Activated naive CD4-positive, alpha-beta T cell treated with anti-CD3 and anti-CD28 coated beads for 36 hours (primary cell): ENCODE measurements around the gene ZSCAN2. TPM values are rescaled to one million over a fixed set of nuclear protein-coding genes. Genes with fewer than 3 reads are reported as not detected.

Source experiments
- CTCF ChIA-PET: fragments of 350-600 bp; sonication (Branson Sonifier 250); formaldehyde crosslinking; loops from one replicate; lab custom pipeline; 2021; ENCODE audit warnings: antibody characterized with exemption; lab: Charles Lee
- DNase-seq: peaks from one replicate; pipeline ENCODE4 v3.0.0-alpha.2; 2020
- H3K27ac Mint-ChIP-seq: one replicate; pipeline ENCODE4 v1.8.0; 2021; ENCODE audit warnings: mild to moderate bottlenecking, mixed read lengths
- H3K27me3 Mint-ChIP-seq: one replicate; pipeline ENCODE4 v1.8.0; 2021; ENCODE audit warnings: low read depth, mixed read lengths
- H3K36me3 Mint-ChIP-seq: one replicate; pipeline ENCODE4 v1.8.0; 2021; ENCODE audit warnings: low read depth, mixed read lengths
- H3K4me1 Mint-ChIP-seq: one replicate; pipeline ENCODE4 v1.8.0; 2021; ENCODE audit warnings: low read depth, mixed read lengths
- H3K4me3 Mint-ChIP-seq: one replicate; pipeline ENCODE4 v1.8.0; 2021; ENCODE audit warnings: mild to moderate bottlenecking, moderate library complexity, mixed read lengths
- H3K9me3 Mint-ChIP-seq: one replicate; pipeline ENCODE4 v1.8.0; 2021; ENCODE audit warnings: mixed read lengths
- intact Hi-C: fragments of 100-400 bp; cut with micrococcal nuclease; formaldehyde crosslinking; loops from one replicate; pipeline ENCODE4 v1.15.1; 2023
- total RNA-seq, 2 experiments: library from RNA; stranded (reverse); gene quantifications; one replicate each; pipeline ENCODE4 v1.2.3, GENCODE V29; 2021

Gene ZSCAN2
- total RNA-seq, 2 experiments from 2014 or later, result 5.3 to 5.6 TPM

DNA sequence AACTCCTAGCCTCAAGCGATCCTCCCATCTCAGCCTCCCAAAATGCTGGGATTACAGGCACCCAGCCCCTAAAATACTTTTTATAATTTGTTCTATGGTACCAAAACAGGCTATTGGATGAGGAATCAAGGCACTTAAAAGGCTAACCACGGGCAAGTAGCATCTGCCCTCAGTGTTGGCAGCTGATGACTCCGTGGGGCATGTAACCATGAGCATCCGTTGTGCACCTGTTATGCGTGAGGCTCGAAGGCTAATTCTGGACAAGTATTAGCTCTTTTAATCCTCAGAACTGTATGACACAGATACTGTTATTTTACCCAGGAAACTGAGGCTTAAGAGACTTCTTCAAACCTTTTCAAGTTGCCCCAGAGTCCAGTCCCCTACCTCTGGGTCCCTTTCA, 43.0 kb downstream of the ZSCAN2 start:
- CTCF ChIA-PET, result interaction anchor here (1.3 kb wide), 1 partner anchor 46 kb away, joined by 3 read pairs; no protein-coding TSS in a partner anchor
- intact Hi-C loops, result no loop called here
- DNase-seq, result no peak
- Mint-ChIP-seq H3K27ac (no peak overlapping the region), H3K4me3 (no peak overlapping the region), H3K4me1 (peaks cover 19% of the 10 kb centered on the region), H3K9me3 (no peaks in the 10 kb centered on the region), H3K36me3 (peaks cover 40% of the 10 kb centered on the region), H3K27me3 (no peaks in the 10 kb centered on the region)

DNA sequence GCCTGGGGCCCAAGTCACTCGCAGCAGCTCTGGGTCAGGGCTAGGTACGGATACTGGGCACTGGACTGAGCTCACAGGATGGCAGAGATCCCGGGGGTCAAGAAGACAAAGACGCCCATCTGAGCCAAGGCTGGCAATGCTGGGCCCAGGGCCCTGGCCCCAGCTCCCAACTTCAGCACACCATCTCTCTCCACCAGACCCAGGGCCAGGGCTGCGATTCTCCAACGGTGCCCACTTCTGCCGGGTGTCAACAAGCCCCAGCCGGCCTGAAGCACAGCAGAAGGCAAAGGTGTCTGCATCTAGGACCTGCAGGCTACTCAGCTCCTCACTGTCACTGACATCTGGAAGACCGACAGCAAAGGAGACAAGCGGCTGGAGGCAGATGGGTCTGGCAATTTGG, 44.7 kb downstream of the ZSCAN2 start:
- H3K4me1 Mint-ChIP-seq, result peaks cover 17% of the 10 kb centered on the region

DNA sequence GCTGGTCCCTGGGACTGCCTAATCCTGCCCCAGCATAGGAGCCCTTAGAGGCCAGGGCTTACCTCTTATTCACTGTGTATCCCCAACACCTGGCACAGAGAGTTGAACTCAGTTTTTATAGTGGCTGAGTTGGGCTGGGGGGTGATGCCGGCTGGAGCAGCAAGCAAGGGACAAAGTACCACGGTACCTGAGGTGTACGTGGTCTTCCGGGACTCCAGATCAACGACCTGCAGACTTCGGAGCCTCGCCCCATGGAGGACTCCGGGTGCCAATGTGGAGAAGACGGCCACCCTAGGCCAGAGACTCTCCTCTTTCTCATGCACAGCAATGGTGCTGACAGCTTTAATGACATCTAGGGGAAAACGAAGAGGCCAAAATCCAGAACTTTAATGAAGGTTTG, 45.2 kb downstream of the ZSCAN2 start:
- Mint-ChIP-seq H3K27me3 (no peaks in the 10 kb centered on the region), H3K36me3 (peaks cover 37% of the 10 kb centered on the region), H3K27ac (no peak overlapping the region), H3K9me3 (no peaks in the 10 kb centered on the region), H3K4me3 (no peak overlapping the region), H3K4me1 (peaks cover 13% of the 10 kb centered on the region)
- intact Hi-C loops, result no loop called here
- CTCF ChIA-PET, result interaction anchor here (0.7 kb wide), 1 partner anchor 11 kb away, joined by 3 read pairs; no protein-coding TSS in a partner anchor
- DNase-seq, result no peak

More for the DNA sequence above, 44.7 kb downstream of the ZSCAN2 start:
- no peak for DNase-seq
- H3K27ac Mint-ChIP-seq, result no peak overlapping the region
- intact Hi-C loops, result no loop called here
- CTCF ChIA-PET, result interaction anchor here (0.6 to 0.7 kb wide), 2 partner anchors 12 to 400 kb away, joined by 3 read pairs; no protein-coding TSS in a partner anchor
- no peaks in the 10 kb centered on the region for H3K27me3 Mint-ChIP-seq
- H3K36me3 Mint-ChIP-seq, result peaks cover 38% of the 10 kb centered on the region
- H3K4me3 Mint-ChIP-seq, result no peak overlapping the region
- H3K9me3 Mint-ChIP-seq, result no peaks in the 10 kb centered on the region

DNA sequence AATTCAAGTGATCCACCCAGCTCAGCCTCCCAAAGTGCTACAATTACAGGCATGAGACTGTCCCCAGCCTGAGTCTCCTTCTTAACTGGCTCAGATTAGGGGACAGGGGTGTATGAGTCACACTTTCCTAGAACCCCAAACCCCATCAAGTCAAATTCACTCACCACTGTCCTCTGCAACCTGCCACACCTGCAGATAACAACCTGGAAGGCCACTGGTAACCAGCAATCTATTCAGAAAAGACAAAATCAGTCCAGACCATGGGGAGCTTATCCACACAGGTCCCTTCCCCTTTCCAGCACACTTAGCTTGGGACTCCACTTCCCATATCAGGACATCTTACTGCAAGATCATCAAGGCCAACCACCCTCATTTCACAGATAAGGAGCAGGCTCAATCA, 46.9 kb downstream of the ZSCAN2 start:
- DNase-seq, result no peak
- H3K9me3 Mint-ChIP-seq, result no peaks in the 10 kb centered on the region
- intact Hi-C loops, result no loop called here
- H3K27me3 Mint-ChIP-seq, result no peaks in the 10 kb centered on the region
- peaks cover 19% of the 10 kb centered on the region for H3K4me1 Mint-ChIP-seq
- H3K4me3 Mint-ChIP-seq, result no peak overlapping the region
- peak overlapping the region; percentile 33 for H3K27ac Mint-ChIP-seq
- CTCF ChIA-PET, result interaction anchor here (1.0 to 2.3 kb wide), 2 partner anchors 17 to 48 kb away, joined by 3 to 6 read pairs; no protein-coding TSS in a partner anchor
- peaks cover 39% of the 10 kb centered on the region for H3K36me3 Mint-ChIP-seq

DNA sequence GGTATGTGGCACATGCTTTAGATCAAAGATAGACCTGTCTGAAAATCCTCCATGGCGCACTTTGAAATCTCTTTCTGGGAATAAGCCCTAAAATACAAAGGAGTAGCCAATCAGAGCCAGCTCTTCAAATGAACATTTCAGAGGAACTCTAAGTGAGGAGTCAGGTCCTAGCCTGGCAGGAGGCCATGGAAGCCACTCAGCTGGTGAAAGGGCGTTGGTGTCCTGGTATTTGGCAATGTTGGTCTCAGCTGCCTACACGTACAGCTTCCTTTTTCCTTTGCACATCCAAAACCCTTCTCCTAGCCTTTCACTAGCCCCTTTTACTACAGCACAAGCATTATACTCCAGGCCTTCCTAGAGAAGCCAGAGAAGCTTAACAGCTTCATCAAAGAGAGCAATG, 47.7 kb downstream of the ZSCAN2 start:
- CTCF ChIA-PET, result interaction anchor here (0.6 to 2.3 kb wide), 4 partner anchors 16 to 198 kb away, joined by 3 to 6 read pairs (median 3); no protein-coding TSS in a partner anchor
- no peaks in the 10 kb centered on the region for H3K27me3 Mint-ChIP-seq
- no peak for DNase-seq
- H3K4me1 Mint-ChIP-seq, result peaks cover 27% of the 10 kb centered on the region
- intact Hi-C loops, result no loop called here
- H3K27ac Mint-ChIP-seq, result peak overlapping the region; percentile 33
- H3K9me3 Mint-ChIP-seq, result no peaks in the 10 kb centered on the region
- H3K36me3 Mint-ChIP-seq, result peaks cover 34% of the 10 kb centered on the region
- no peak overlapping the region for H3K4me3 Mint-ChIP-seq

DNA sequence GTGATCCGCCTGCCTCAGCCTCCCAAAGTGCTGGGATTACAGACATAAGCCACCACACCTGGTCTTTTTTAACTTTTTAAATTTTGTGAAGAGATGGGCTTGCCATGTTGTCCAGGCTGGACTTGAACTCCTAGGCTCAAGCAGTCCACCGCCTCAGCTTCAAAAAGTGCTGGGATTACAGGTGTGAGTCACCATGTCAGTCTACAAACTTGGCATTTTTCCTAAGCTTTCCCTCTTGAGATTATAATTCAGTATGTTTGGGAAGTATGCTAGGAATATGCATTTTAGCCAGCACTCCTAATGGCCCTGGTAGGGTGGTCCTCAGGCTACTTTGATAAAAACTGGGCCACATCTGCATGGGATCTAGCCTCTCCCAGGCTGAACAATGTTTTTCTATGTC, 48.9 kb downstream of the ZSCAN2 start:
- CTCF ChIA-PET, result interaction anchor here (0.6 to 2.3 kb wide), 2 partner anchors 50 to 1512 kb away, joined by 4 to 6 read pairs; no protein-coding TSS in a partner anchor
- H3K27ac Mint-ChIP-seq, result no peak overlapping the region
- H3K9me3 Mint-ChIP-seq, result no peaks in the 10 kb centered on the region
- H3K27me3 Mint-ChIP-seq, result no peaks in the 10 kb centered on the region
- peaks cover 27% of the 10 kb centered on the region for H3K4me1 Mint-ChIP-seq
- intact Hi-C loops, result loop anchor here (10.0 kb wide), 1 partner anchor 755 kb away; no protein-coding TSS in a partner anchor
- H3K36me3 Mint-ChIP-seq, result peaks cover 33% of the 10 kb centered on the region
- DNase-seq, result no peak
- no peak overlapping the region for H3K4me3 Mint-ChIP-seq

DNA sequence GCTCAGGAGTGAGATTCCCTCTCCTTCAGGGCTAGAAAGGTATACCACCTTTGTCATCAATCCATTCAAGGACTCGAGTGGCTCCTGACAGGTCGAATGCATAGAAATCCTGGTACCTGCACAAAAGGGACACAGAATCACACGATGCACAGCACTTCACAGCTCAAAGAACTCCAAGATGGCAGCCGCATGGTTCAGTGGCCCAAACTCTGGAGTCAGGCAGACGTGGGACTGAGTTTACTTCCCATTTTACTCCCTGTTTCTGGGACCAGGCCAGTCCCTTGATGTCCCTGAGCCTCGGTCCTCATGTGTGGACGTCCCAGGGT, 52.7 kb downstream of the ZSCAN2 start:
- Mint-ChIP-seq H3K4me1 (peaks cover 38% of the 10 kb centered on the region), H3K27ac (peak overlapping the region; percentile 87), H3K36me3 (peaks cover 14% of the 10 kb centered on the region), H3K27me3 (no peaks in the 10 kb centered on the region), H3K4me3 (peak overlapping the region; percentile 99), H3K9me3 (no peaks in the 10 kb centered on the region)
- DNase-seq, result no peak
- intact Hi-C loops, result loop anchor here (10.0 kb wide), 1 partner anchor 751 kb away; no protein-coding TSS in a partner anchor
- CTCF ChIA-PET, result interaction anchor here (0.6 to 2.6 kb wide), 8 partner anchors 16 to 224 kb away, joined by 3 to 12 read pairs (median 4); no protein-coding TSS in a partner anchor

DNA sequence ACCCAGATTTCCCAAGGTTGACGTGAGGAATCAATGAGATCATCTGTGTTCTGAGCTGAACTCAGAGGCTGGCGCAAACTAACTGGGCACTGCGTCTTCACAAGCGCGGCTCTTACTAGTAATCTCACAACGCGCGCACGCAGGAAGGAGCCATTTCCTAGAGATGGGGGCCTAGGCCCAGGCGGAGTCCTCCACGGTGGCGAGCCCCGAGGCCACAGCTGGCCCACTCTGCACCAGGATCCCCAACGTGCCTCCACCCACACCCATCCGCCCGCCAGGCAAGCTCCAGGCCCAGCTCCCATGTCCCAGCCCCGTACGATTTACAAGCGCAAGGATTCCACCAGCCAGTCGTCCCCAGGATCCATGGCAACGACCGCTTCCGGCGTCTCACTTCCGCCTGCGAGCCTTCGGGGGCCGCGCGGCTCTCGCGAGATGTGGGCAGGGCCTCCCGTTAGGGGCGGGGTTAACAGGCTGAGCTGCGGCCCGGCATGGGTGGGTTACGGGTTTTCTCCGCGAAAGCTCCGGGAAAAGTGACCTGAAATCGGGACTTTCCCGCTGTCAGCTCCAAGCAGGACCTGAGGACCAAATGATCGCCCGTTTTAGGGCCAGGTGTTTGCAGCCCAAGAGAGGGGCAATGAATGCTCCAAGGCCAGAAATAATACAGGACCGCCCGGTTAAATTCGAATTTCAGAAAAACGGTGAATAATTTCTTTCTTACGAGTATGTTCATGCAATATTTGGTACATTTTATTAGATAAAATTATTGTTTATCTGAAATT, 53.3 kb downstream of the ZSCAN2 start, which contains the start of gene WDR73:
WDR73 (minus strand) TSS at position 374 of the 779 bp plus-strand sequence; CDS start at position 365, 9 bp downstream.
- Mint-ChIP-seq H3K4me1 (peaks cover 39% of the 10 kb centered on the region), H3K27ac (peak within 1 kb of the TSS; percentile 87), H3K36me3 (peaks cover 11% of the 10 kb centered on the region), H3K4me3 (peak within 1 kb of the TSS; percentile 99), H3K27me3 (no peaks in the 10 kb centered on the region), H3K9me3 (no peaks in the 10 kb centered on the region)
- CTCF ChIA-PET, result interaction anchor here (0.7 to 2.6 kb wide), 7 partner anchors 10 to 224 kb away, joined by 3 to 12 read pairs (median 4); no protein-coding TSS in a partner anchor
- DNase-seq, result peak; percentile 98
- intact Hi-C loops, result loop anchor here (1.0 to 10.0 kb wide), 13 partner anchors 15 to 751 kb away; partner anchors contain the start of genes PDE8A and SEC11A

DNA sequence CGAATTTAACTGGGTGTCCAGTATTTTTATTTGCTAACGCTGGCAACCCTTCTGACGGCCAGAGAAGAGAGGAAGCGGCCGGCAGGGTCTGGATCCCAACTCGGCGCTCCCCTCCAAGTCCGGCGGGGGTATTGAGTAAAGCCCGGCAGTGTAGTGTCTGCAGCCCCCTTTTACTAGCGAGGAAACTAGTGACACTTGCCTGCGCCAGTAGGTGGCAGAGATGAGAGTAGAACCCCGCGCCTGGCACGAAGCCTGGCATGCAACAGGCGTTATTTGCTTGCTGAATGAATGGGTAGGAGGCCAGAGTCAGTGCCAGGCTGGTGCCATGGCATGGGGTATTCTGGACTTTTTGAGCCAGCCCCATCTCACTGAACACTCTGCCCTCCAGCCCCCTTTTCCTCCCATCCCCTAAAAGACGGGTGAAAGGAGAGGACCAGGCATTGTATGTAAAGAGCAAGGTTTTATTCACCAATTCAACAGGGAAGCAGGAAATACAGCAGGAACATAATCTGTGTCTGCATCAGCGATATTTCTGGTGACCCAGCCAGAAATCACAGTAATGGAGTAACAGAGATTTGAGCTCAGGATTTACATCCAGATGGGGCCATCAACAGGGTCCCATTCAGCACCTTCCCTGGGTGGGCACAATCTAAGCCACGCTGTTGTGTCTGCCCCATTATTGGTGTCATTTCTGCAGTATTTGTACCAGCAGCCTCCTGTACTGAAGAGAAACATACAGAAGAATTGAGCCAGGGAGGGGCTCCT, 54.1 kb downstream of the ZSCAN2 start:
- H3K4me1 Mint-ChIP-seq, result peaks cover 42% of the 10 kb centered on the region
- H3K9me3 Mint-ChIP-seq, result no peaks in the 10 kb centered on the region
- H3K27me3 Mint-ChIP-seq, result no peaks in the 10 kb centered on the region
- CTCF ChIA-PET, result interaction anchor here (0.7 to 2.6 kb wide), 16 partner anchors 9 to 274 kb away, joined by 3 to 12 read pairs (median 3); no protein-coding TSS in a partner anchor
- peak overlapping the region; percentile 99 for H3K4me3 Mint-ChIP-seq
- peaks cover 10% of the 10 kb centered on the region for H3K36me3 Mint-ChIP-seq
- DNase-seq, result peak; percentile 90
- peak overlapping the region; percentile 39 for H3K27ac Mint-ChIP-seq
- intact Hi-C loops, result loop anchor here (1.0 to 10.0 kb wide), 13 partner anchors 14 to 750 kb away; partner anchors contain the start of genes PDE8A and SEC11A

DNA sequence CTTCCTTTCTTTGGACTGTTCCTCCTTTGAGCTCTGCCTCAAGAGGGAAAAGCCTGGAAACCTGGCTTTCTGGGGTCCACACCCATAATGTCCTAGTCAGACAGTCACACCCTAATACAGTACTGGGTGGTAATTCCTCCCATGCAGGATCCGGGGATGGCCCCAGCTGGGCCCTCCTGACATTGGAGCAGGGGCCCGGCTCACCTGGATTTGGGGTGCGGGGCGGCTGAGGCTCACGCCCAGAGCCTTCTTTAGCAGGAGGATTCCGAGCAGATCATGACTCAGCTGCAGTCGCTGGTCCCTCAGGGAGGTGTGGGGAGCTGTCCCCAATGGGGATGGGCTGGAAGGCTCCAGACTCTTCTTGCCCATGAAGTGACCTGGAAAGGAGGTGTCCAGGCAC, 56.2 kb downstream of the ZSCAN2 start:
- Mint-ChIP-seq H3K27ac (no peak overlapping the region), H3K27me3 (no peaks in the 10 kb centered on the region), H3K4me3 (peak overlapping the region; percentile 70), H3K4me1 (peaks cover 37% of the 10 kb centered on the region), H3K9me3 (no peaks in the 10 kb centered on the region), H3K36me3 (peaks cover 6% of the 10 kb centered on the region)
- DNase-seq, result no peak
- CTCF ChIA-PET, result interaction anchor here (0.5 to 2.0 kb wide), 8 partner anchors 12 to 229 kb away, joined by 3 to 9 read pairs (median 4); no protein-coding TSS in a partner anchor
- intact Hi-C loops, result loop anchor here (10.0 kb wide), 1 partner anchor 748 kb away; no protein-coding TSS in a partner anchor

DNA sequence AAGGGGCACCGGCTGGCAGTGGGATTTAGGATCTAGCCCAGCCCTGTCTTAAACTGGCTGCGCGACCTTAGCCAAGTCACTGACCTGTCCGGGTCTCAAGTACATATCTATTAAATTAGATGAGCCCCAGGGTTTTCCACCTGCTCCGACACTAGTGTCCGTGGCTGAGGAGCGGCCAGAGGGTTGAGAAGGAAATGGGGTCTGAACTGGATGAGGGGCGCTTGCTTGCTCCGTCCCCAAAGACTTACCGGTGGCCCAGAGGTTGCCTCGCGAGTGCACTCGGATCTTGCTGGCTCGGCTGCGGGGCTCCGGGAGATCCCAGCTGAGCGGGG, 56.9 kb downstream of the ZSCAN2 start:
- H3K27ac Mint-ChIP-seq, result no peak overlapping the region
- peak overlapping the region; percentile 70 for H3K4me3 Mint-ChIP-seq
- H3K27me3 Mint-ChIP-seq, result no peaks in the 10 kb centered on the region
- CTCF ChIA-PET, result interaction anchor here (0.6 to 2.3 kb wide), 5 partner anchors 12 to 59 kb away, joined by 3 to 9 read pairs (median 8); no protein-coding TSS in a partner anchor
- intact Hi-C loops, result loop anchor here (10.0 kb wide), 1 partner anchor 747 kb away; no protein-coding TSS in a partner anchor
- peaks cover 2% of the 10 kb centered on the region for H3K36me3 Mint-ChIP-seq
- H3K9me3 Mint-ChIP-seq, result no peaks in the 10 kb centered on the region
- peaks cover 33% of the 10 kb centered on the region for H3K4me1 Mint-ChIP-seq
- no peak for DNase-seq
